Activated T-cell treated with anti-CD3 and anti-CD28 coated beads for 1 hour (primary cell): ENCODE measurements around the gene SPOCK1.
"Not testable (repeated sequence)": the region's sequence is repeated elsewhere in the genome, so short reads cannot be mapped to it uniquely, and the experiment has no call there.

Experiments
- DNase-seq: peaks from one replicate; pipeline ENCODE4 v3.0.0-alpha.2; 2020; ENCODE audit warnings: low read depth

SPOCK1 gene

DNA sequence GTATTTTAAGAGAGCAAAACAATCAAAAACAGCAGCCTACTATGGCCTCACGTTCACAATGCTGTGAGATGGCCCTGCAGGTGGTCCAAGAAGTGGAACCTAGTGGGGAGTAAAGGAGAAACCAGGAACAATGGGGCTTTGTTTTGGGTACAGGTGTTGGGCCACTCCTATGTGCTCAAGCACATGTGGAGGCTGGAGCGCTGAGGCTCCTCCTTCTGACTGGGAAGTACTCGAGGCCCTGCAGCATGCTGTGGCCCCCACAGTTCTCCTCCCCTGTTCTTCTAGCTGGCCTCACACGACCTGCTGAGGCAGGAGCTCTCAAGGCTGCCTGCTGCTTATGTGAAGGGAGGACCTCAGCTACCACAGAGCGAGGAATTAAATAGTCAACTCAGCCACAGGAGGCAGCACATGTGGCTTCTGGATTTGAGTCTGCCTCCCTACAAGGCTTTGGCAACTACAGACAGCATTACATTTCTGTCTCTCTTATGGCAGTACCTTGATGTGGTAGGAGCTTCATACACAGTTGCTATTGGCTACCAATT is 482.3 kb downstream of the SPOCK1 start:
- no peak for DNase-seq

DNA sequence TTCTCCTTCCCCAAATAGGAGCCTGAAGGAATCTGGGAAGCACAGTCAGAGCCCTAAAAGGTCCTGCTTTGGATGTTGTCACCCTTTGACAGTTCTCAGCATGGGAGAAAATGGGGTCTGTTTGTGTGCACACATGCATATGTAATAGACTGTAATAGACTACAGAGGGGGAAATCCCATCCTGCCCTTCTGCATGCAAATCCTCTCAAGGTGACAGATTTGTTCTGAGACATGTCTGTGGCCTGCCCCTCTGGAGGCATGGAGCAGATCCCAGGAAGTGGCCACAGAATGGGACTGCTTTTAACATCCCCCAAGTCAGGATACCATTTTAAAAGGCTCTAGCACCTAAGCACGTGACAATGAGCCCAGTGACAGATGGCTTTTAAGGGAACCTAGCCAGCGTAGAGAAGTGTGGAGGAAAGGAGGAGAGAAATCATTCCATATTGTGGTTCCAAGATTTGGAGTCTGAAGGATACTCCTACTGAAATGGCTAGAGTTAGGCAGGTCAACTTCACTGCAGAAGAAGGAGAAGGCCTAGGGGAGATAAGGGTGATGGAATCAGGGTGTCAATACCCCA is 483.5 kb downstream of the SPOCK1 start:
- DNase-seq = no peak

- no peak for DNase-seq
Observed at GRCh38 chr5:137014731-137015130, 484.4 kb downstream of the SPOCK1 start.

DNA sequence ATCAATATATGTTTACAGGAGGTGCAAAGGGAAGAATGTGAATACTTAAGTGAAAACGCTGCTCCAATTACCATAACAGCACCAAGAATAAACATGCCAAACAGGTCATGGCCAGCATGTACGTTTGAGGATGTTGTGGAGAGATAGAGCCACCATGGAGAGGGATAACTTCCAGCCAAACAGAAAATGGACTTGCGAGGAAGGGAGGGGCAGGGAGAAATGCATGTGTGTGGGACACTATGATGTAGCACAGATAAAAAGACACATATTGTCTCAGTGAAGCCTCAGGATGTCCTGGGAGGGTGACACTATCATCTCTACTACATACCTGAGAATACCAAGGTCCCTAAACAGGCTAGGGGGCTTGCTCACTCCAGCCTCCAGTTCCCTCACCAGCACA is 488.9 kb downstream of the SPOCK1 start:
- DNase-seq = no peak

GRCh38 chr5:137004279-137004678 is 494.8 kb downstream of the SPOCK1 start:
- DNase-seq = no peak

- no peak for DNase-seq
Observed at GRCh38 chr5:137001026-137001569, 498.0 kb downstream of the SPOCK1 start.

GRCh38 chr5:136999787-137000186 is 499.3 kb downstream of the SPOCK1 start:
- no peak for DNase-seq

GRCh38 chr5:136998854-136999357 is 500.2 kb downstream of the SPOCK1 start:
- no peak for DNase-seq

DNA sequence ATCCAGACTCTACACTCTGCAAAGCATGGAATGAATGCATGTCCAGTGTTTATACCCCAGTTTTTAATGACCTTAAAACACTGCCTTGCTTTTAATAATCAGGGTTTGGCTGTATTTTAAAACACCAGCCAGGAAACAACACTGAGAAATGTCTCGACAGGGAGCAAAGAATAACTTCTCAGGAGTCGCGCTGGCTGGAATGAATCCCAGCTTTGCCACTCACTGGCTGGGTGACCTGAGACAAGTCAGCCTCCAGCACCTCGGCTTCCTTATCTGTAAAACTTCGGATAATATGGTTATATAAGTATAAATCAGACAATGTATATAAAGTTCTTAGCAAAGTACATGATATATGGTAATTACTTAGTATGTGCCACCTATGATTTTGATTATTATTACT is 505.0 kb downstream of the SPOCK1 start:
- no peak for DNase-seq

DNA sequence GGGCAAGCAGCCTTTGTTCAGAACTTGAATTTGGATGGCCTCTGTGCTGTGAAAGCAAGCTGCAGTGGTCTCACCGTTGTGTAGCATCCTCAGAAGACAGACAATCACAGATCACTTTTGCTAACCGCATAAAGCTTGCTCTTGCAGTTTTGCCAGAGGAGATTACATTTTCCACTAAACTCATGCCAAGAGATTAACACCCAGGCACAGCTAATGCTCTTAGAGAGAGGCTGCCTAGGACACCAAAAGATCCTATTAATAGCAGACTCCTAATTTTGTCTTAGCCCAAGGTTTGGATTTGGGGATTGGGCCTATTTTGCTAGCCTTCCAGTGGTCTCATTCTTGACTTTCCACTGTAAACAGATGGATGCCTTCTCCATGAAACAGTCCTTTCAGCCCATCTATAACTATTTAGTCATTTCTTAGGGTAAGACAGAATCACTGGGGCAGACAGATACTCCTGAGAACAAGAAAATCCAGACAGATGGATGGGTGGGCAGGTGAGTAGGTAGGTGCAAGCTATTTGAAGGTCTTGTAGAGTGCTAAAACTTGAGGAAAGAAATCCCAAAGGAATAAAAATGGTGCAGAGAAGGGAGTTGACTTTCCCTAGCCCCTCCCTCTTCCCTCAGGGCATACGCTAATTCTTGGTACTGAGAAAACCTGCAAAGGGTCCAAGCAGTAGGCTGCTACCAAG is 506.2 kb downstream of the SPOCK1 start:
- DNase-seq = no peak

DNA sequence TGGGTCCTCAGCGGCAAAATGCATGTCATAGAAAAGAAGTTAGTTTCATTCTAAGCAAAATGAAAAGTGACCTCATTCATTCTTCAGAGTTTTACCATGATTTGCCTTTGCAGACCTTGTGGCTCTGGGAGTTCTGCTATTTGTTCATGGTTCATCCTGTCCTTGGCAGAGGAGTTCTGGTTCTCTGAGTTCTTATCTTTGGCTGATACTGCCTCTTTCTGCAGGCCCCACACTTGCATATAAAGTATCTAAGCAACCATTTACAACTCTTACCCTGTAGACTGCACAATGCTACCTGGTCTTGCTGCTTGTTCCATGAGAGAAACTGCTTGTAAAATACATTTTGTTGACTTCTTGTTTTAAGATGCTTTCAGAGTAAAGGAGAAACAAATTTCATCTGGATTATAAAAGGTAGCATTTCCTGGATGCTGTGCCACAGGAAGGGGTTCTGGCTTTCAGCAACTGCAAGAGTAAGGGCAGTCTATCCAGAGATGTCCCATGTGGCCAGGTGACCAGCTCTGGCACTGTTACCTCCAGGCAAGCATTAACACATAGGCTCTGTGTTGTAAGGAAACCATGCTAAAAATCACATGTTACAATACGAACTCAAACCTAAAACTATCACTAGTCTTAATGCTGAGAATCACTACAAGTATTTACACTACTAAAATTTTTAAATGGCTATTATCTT is 513.2 kb downstream of the SPOCK1 start:
- DNase-seq = no peak

DNA sequence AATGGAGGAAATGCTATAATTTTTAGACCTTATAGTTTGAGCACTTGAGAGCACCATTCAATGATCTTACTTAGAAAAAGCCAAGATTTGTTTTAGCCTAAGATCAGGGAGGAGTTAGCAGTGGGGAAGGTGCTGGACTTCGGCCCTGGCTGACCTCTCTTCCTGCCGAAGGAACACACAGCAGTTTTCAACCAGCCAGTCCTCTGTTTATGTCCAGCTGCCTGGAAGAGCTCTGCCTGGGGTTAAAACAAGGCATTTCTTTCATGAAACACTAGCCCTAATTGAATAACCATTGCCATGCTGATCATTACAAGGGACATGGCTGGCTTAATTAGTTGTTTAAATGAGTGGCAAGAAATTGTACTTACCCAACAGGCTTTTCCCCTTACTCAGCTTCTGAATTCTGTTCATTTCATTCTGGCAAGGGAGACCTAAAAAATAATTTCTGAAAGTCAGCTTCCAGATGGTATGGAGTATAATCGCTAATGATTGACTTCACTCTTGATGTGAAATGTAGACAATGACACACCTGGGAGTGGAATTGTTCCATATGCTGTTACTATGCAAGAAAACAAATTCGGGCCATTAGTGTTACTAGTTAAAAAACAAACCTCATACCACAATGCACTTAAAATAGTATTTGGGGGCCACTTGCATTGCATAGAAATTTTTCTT is 514.2 kb downstream of the SPOCK1 start:
- no peak for DNase-seq

DNA sequence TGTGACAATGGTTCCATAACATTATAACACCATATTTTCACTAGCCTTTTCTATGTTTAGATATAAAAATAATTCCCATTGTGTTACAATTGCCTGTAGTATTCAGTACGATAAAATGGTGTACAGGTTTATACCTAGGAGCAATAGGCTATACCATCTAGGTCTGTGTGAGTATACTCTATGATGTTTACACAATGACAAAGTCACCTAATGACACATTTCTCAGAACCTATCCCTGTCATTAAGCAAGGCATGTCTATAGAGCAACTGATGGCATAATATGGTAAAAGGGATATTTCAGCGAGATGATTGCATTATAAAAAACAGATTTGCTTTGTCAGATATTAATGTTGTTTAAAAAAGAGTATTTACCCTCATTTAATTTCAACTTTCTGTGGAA is 517.2 kb downstream of the SPOCK1 start:
- no peak for DNase-seq

GRCh38 chr5:136979131-136979530 is 520.0 kb downstream of the SPOCK1 start:
- no peak for DNase-seq

DNA sequence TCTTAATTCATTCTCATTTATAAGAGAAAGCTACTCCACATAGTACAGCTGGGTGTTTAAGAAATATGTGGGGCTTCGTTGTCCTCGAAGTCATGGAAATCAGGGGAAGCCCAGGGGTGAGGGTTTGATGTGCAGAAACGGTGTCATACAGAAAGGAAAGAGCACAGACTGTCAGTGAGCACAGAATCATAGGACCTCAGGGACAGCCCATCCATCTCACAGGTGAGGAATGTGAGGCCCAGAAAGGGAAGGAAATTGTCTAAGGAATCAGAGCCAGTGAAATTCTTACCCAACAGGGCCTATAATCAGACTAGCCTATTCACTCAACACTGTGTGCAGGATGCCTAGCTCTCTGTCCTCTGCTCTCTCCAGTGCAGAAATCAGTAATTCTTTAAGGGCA is 535.6 kb downstream of the SPOCK1 start:
- no peak for DNase-seq

- DNase-seq = no peak
Observed at GRCh38 chr5:136957428-136957827, 541.7 kb downstream of the SPOCK1 start.

GRCh38 chr5:136954142-136954541 is 545.0 kb downstream of the SPOCK1 start:
- not testable (repeated sequence) for DNase-seq

- DNase-seq = not testable (repeated sequence)
Observed at GRCh38 chr5:136953346-136954069, 545.6 kb downstream of the SPOCK1 start.

DNA sequence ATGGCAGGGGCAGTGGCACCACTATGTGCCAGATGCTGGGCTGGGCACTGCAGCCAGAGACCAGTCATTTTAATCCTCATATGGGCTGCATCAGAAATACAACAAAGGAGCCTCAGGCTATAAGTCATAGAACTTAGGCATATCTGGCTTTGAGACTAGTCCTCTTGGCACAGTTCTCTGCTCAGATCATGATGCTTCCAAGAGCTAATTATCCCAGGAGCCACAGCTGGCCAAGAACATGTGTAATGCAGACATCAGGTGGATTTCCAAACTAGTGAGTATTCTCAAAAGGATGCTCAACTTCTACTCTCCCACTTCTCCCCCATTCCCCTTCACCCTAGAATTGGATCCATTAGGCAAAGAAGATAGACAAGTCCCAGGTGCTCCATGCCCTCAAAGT is 571.6 kb downstream of the SPOCK1 start:
- DNase-seq = no peak

DNA sequence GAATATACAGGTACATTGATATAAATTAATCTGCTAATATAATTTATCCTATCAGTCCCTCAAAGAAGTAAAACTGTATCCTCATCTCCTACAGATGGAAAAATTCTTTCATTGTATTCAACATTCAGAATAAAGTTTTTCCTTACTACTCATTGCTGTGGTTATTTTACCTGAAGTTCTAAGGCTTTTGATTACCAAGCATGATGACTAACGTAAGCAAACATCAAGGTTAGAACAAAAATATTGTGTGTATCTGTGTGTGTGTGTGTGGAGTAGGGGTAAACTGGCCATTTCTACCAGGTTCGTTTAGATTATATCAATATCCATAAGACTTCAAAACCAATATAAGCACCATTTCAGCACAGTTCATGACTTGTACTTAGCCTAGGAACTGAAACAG is 573.1 kb downstream of the SPOCK1 start:
- no peak for DNase-seq
